GM18858 (cell line): ENCODE measurements around the gene IL11.

Experiments used
- ATAC-seq: cut with Tn5 transposase; IDR thresholded peaks from one replicate; pipeline ENCODE4 v1.9.1; 2021; ENCODE audit not compliant: unreplicated experiment

The IL11 gene

GRCh38 chr19:55373993-55374757 lies 3.9 kb upstream of the IL11 start:
- no peak for ATAC-seq

- no peak for ATAC-seq
Observed at GRCh38 chr19:55373306-55373992, 3.2 kb upstream of the IL11 start.

- ATAC-seq, result no peak
Observed at GRCh38 chr19:55372316-55373081, 2.2 kb upstream of the IL11 start.

- ATAC-seq, result no peak
Observed at GRCh38 chr19:55369653-55370304, 484 bp downstream of the IL11 start.

GRCh38 chr19:55368701-55369563 lies 1.3 kb downstream of the IL11 start:
- ATAC-seq, result no peak

GRCh38 chr19:55368106-55368505 lies 2.2 kb downstream of the IL11 start:
- no peak for ATAC-seq

- ATAC-seq, result no peak
Observed at GRCh38 chr19:55366790-55367189, 3.5 kb downstream of the IL11 start.

- ATAC-seq, result no peak
Observed at GRCh38 chr19:55365964-55366363, 4.3 kb downstream of the IL11 start.

GRCh38 chr19:55365245-55365644 lies 5.0 kb downstream of the IL11 start:
- no peak for ATAC-seq

- no peak for ATAC-seq
Observed at GRCh38 chr19:55362990-55363716, 7.1 kb downstream of the IL11 start, which contains the start of gene GARIN5B. TSS of gene GARIN5B (minus strand) at chr19:55363260. CDS start at chr19:55363066, 194 bp downstream.

- no peak for ATAC-seq
Observed at GRCh38 chr19:55362174-55362989, 7.9 kb downstream of the IL11 start.

- ATAC-seq, result no peak
Observed at GRCh38 chr19:55360902-55361301, 9.4 kb downstream of the IL11 start.

- ATAC-seq, result no peak
Observed at GRCh38 chr19:55358943-55359908, 11.0 kb downstream of the IL11 start.

- ATAC-seq, result no peak
Observed at GRCh38 chr19:55358493-55358892, 11.8 kb downstream of the IL11 start.

GRCh38 chr19:55355213-55355821 lies 14.9 kb downstream of the IL11 start:
- ATAC-seq, result no peak

- no peak for ATAC-seq
Observed at GRCh38 chr19:55354698-55355212, 15.5 kb downstream of the IL11 start, which contains the start of gene COX6B2. TSS of gene COX6B2 (minus strand) at chr19:55354719. CDS start at chr19:55354521, 198 bp downstream.
